ENCODE measurements around the gene HDGFL2.

Gene HDGFL2

DNA sequence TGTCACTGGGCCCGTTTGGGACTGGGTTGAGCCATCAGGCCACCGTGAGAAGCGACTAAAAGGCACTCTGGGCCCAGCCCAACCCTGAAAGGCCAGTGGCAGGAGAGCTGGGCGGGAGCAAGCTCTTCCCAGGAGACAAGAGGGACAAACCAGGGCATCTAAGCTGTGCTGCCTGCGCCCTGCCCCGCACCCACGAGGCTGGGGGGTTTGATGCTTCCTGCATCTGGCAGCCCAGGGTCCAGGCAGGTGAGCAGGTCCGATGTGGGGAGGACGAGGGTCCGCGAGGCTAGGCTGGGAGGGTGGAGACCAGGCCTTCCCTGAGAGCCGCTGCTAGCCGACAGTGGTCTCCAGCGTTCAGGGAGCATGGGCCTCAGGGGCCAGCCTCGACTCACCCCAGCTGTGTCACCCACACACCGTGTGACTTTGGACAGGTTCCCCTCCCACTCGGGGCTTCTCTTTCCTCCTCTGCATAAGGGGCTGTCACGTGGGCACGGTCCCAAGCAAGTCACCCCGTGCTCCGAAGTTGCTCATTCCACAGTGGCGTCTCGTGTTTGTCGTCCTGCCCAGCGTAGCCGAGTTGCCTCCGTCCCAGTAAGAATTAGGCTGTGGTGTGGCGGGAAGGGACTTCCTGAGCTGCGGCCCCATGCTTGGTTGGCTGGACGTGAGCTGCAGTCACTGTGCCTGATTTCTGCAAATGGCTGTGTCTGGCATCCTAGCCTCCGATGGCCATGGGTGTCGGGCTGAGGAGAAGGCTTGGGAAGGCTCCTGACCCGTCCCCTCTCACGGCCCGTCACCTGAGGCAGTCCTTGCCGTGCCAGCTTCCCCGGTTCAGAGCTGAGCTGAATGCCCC is 30.4 kb downstream of the HDGFL2 start:
- Histone ChIP-seq H3K79me2 (ENCODE audit: control insufficient read depth, insufficient read depth, low read length) (no peaks in the 10 kb centered on the region), H4K8ac (ENCODE audit: low read depth, low read length) (no peak overlapping the region), H3K18ac (ENCODE audit: low read length) (no peak overlapping the region), H3K4me1 (ENCODE audit: control insufficient read depth, low read depth, low read length) (no peaks in the 10 kb centered on the region), H2AK5ac (ENCODE audit: low read length) (no peak overlapping the region), H2BK15ac (replicated peaks; ENCODE audit: low read depth) (no peak overlapping the region), H3K27me3 (ENCODE audit: insufficient read depth, low read length, poor library complexity) (no peaks in the 10 kb centered on the region), H3K27ac (ENCODE audit: low read depth, low read length) (no peak overlapping the region), H3K56ac (ENCODE audit: low read length) (no peak overlapping the region), H3K4me2 (ENCODE audit: low read length) (no peak overlapping the region), H3K79me1 (ENCODE audit: low read length) (no peaks in the 10 kb centered on the region), H3K4ac (ENCODE audit: low read depth, low read length) (no peak overlapping the region), H3K4me3 (ENCODE audit: low read length) (no peak overlapping the region), H3K36me3 (ENCODE audit: control insufficient read depth, insufficient read depth, low read length) (peaks cover 10% of the 10 kb centered on the region), H3K23ac (ENCODE audit: low read length) (no peak overlapping the region), H2BK5ac (ENCODE audit: low read length) (no peak overlapping the region), H4K5ac (ENCODE audit: low read length) (no peak overlapping the region), H3K9ac (ENCODE audit: low read length) (no peak overlapping the region), H2BK120ac (ENCODE audit: low read depth, low read length) (no peak overlapping the region)
- no CpG with 5 or more reads among the region's 37 CpGs for WGBS (ENCODE audit: extremely low coverage, insufficient coverage, low lambda C conversion rate)
- DNase-seq: no peak

DNA sequence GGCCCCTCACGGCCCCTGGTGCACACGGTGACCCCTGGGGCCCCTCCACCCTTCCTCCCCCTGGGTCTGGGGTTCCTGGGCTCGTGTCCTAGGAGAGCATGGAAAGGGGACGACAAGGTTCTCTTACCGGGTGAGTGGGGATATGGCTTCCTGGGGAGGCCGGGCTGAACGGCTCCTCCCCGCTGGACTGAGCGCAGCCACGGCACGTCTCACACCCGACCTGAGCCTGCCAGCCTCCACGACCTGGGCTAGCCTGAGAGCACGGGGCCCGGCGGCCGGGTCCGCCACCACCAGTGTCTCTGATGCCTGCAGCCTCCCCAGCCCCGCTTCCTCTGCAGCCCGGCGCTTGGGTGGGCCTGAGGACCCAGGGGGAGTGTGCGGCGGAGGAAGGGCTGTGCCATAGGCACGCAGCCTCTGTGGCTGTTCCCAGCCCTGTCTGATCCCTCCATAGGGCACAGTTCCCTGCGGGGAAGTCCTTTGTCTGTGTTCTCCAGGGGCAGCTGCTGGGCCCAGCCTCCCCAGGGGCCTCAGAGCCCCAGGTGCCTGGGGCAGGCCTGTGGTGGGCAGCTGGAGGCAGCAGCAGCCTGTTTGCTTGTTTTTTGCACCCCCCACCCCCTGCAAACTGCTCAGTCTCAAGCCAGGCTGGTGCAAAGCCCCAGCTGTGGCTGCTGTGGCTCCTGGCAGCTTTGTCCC is 31.2 kb downstream of the HDGFL2 start:
- Histone ChIP-seq H4K8ac (ENCODE audit: low read depth, low read length) (no peak overlapping the region), H3K79me2 (ENCODE audit: control insufficient read depth, insufficient read depth, low read length) (no peaks in the 10 kb centered on the region), H3K9ac (ENCODE audit: low read length) (no peak overlapping the region), H2BK5ac (ENCODE audit: low read length) (no peak overlapping the region), H3K18ac (ENCODE audit: low read length) (no peak overlapping the region), H3K4me1 (ENCODE audit: control insufficient read depth, low read depth, low read length) (no peaks in the 10 kb centered on the region), H3K4me3 (ENCODE audit: low read length) (no peak overlapping the region), H3K23ac (ENCODE audit: low read length) (no peak overlapping the region), H2BK120ac (ENCODE audit: low read depth, low read length) (no peak overlapping the region), H3K56ac (ENCODE audit: low read length) (no peak overlapping the region), H3K36me3 (ENCODE audit: control insufficient read depth, insufficient read depth, low read length) (peaks cover 8% of the 10 kb centered on the region), H4K5ac (ENCODE audit: low read length) (no peak overlapping the region), H3K27me3 (ENCODE audit: insufficient read depth, low read length, poor library complexity) (no peaks in the 10 kb centered on the region), H3K79me1 (ENCODE audit: low read length) (no peaks in the 10 kb centered on the region), H3K4me2 (ENCODE audit: low read length) (no peak overlapping the region), H3K4ac (ENCODE audit: low read depth, low read length) (no peak overlapping the region), H2BK15ac (replicated peaks; ENCODE audit: low read depth) (no peak overlapping the region), H2AK5ac (ENCODE audit: low read length) (no peak overlapping the region), H3K27ac (ENCODE audit: low read depth, low read length) (no peak overlapping the region)
- no CpG with 5 or more reads among the region's 25 CpGs for WGBS (ENCODE audit: extremely low coverage, insufficient coverage, low lambda C conversion rate)
- no peak for DNase-seq

DNA sequence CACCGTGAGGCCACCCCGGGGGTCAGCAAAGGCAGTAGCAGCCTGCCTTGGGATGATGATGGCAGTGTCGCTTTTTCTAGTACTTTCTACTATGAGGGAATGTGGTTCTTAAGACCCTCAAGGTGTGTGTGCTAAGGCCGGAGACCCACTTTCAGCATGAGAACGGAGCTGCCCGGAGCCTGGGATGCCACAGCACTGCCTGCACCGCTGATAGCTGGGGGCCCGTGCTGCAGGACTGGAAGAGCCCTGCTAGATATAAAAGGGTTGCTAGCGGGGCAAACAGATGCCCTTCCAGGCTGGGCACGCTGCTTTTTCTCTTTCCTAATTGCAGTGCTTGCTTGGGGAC is 31.7 kb downstream of the HDGFL2 start:
- Histone ChIP-seq H2BK120ac (ENCODE audit: low read depth, low read length) (no peak overlapping the region), H3K4me3 (ENCODE audit: low read length) (no peak overlapping the region), H3K56ac (ENCODE audit: low read length) (no peak overlapping the region), H2BK5ac (ENCODE audit: low read length) (no peak overlapping the region), H3K79me1 (ENCODE audit: low read length) (no peaks in the 10 kb centered on the region), H2AK5ac (ENCODE audit: low read length) (no peak overlapping the region), H3K9ac (ENCODE audit: low read length) (no peak overlapping the region), H3K36me3 (ENCODE audit: control insufficient read depth, insufficient read depth, low read length) (peaks cover 8% of the 10 kb centered on the region), H4K5ac (ENCODE audit: low read length) (no peak overlapping the region), H3K4me1 (ENCODE audit: control insufficient read depth, low read depth, low read length) (no peaks in the 10 kb centered on the region), H3K4ac (ENCODE audit: low read depth, low read length) (no peak overlapping the region), H3K27me3 (ENCODE audit: insufficient read depth, low read length, poor library complexity) (no peaks in the 10 kb centered on the region), H4K8ac (ENCODE audit: low read depth, low read length) (no peak overlapping the region), H3K18ac (ENCODE audit: low read length) (no peak overlapping the region), H3K27ac (ENCODE audit: low read depth, low read length) (no peak overlapping the region), H3K23ac (ENCODE audit: low read length) (no peak overlapping the region), H3K79me2 (ENCODE audit: control insufficient read depth, insufficient read depth, low read length) (no peaks in the 10 kb centered on the region), H2BK15ac (replicated peaks; ENCODE audit: low read depth) (no peak overlapping the region), H3K4me2 (ENCODE audit: low read length) (no peak overlapping the region)
- no peak for DNase-seq
- no CpG with 5 or more reads among the region's 10 CpGs for WGBS (ENCODE audit: extremely low coverage, insufficient coverage, low lambda C conversion rate)

DNA sequence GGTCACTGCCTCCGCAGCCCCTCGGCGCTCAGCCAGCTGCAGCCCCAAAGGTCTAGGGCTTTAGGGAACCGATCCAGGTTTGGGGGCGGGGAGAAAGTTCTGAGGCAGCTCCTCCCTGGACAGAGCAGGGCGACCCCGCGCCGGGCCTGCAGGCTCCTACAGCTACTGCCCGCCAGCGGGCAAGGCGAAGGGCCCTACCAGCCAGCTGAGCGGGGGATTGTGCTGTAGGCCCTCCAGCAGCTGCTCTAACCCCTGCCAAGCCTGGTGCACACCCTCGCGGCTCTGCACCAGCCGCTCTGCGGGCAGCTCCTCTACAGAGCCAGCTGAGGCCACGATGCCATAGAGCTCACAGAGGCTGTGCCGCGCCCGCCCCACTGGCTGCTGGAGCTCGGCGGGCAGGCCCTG is 32.2 kb downstream of the HDGFL2 start:
- no peak overlapping the region for H3K27ac ChIP-seq (ENCODE audit: low read depth, low read length)

DNA sequence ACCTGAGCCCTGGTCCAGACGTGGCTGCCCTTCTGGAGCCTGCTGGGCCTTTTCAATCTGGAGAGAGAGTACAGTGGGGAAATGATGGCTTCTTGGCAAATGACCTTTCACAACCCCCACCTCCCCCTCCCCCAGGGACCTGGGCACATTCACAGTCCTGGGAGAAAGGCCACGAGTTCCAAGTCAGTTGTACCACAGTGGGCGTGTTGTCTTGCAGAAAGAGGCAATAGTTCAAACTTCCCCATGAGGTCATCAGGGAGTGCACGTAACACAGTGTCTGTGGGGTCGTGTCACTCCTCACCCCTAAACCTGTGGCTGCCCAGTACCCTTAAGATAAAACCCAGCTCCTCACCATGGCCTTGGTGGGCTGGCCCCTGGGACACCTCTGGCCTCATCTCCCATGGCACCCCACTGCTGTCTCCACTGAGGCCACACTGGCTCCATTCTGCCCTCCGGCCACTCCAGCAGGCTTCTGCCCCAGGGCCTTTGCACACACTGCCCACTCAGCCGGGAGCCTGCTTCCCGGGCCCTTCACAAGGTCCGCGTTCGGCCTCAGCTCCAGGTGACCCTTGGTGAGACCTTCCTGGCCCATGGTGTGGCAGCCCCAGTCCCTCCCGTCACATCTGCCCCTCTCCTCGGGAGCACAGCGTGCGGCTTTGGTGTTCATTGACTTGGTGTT is 32.9 kb downstream of the HDGFL2 start:
- no peak overlapping the region for H3K9ac ChIP-seq (ENCODE audit: low read length)
- H3K79me1 ChIP-seq (ENCODE audit: low read length): no peaks in the 10 kb centered on the region
- H3K36me3 ChIP-seq (ENCODE audit: control insufficient read depth, insufficient read depth, low read length): peaks cover 8% of the 10 kb centered on the region
- no peak overlapping the region for H3K4me2 ChIP-seq (ENCODE audit: low read length)
- no peak overlapping the region for H3K23ac ChIP-seq (ENCODE audit: low read length)
- no peak overlapping the region for H3K27ac ChIP-seq (ENCODE audit: low read depth, low read length)
- no peak overlapping the region for H2BK15ac ChIP-seq (replicated peaks; ENCODE audit: low read depth)
- H3K18ac ChIP-seq (ENCODE audit: low read length): no peak overlapping the region
- H3K56ac ChIP-seq (ENCODE audit: low read length): no peak overlapping the region
- WGBS (ENCODE audit: extremely low coverage, insufficient coverage, low lambda C conversion rate): no CpG with 5 or more reads among the region's 15 CpGs
- H2AK5ac ChIP-seq (ENCODE audit: low read length): no peak overlapping the region
- no peak overlapping the region for H4K8ac ChIP-seq (ENCODE audit: low read depth, low read length)
- no peaks in the 10 kb centered on the region for H3K4me1 ChIP-seq (ENCODE audit: control insufficient read depth, low read depth, low read length)
- H4K5ac ChIP-seq (ENCODE audit: low read length): no peak overlapping the region
- no peaks in the 10 kb centered on the region for H3K27me3 ChIP-seq (ENCODE audit: insufficient read depth, low read length, poor library complexity)
- H3K4me3 ChIP-seq (ENCODE audit: low read length): no peak overlapping the region
- H2BK120ac ChIP-seq (ENCODE audit: low read depth, low read length): no peak overlapping the region
- no peak for DNase-seq
- H3K79me2 ChIP-seq (ENCODE audit: control insufficient read depth, insufficient read depth, low read length): no peaks in the 10 kb centered on the region
- no peak overlapping the region for H3K4ac ChIP-seq (ENCODE audit: low read depth, low read length)
- H2BK5ac ChIP-seq (ENCODE audit: low read length): no peak overlapping the region

More for the DNA sequence above, 32.2 kb downstream of the HDGFL2 start:
- no peak overlapping the region for H3K23ac ChIP-seq (ENCODE audit: low read length)
- no peaks in the 10 kb centered on the region for H3K79me1 ChIP-seq (ENCODE audit: low read length)
- H3K18ac ChIP-seq (ENCODE audit: low read length): no peak overlapping the region
- no peak overlapping the region for H2BK120ac ChIP-seq (ENCODE audit: low read depth, low read length)
- H3K79me2 ChIP-seq (ENCODE audit: control insufficient read depth, insufficient read depth, low read length): no peaks in the 10 kb centered on the region
- H2AK5ac ChIP-seq (ENCODE audit: low read length): no peak overlapping the region
- H3K4me1 ChIP-seq (ENCODE audit: control insufficient read depth, low read depth, low read length): no peaks in the 10 kb centered on the region
- H2BK5ac ChIP-seq (ENCODE audit: low read length): no peak overlapping the region
- H3K56ac ChIP-seq (ENCODE audit: low read length): no peak overlapping the region
- no peaks in the 10 kb centered on the region for H3K27me3 ChIP-seq (ENCODE audit: insufficient read depth, low read length, poor library complexity)
- no peak overlapping the region for H3K4me2 ChIP-seq (ENCODE audit: low read length)
- DNase-seq: no peak
- WGBS (ENCODE audit: extremely low coverage, insufficient coverage, low lambda C conversion rate): no CpG with 5 or more reads among the region's 23 CpGs
- no peak overlapping the region for H2BK15ac ChIP-seq (replicated peaks; ENCODE audit: low read depth)
- H3K9ac ChIP-seq (ENCODE audit: low read length): no peak overlapping the region
- H3K36me3 ChIP-seq (ENCODE audit: control insufficient read depth, insufficient read depth, low read length): peaks cover 8% of the 10 kb centered on the region
- H4K5ac ChIP-seq (ENCODE audit: low read length): no peak overlapping the region
- H4K8ac ChIP-seq (ENCODE audit: low read depth, low read length): no peak overlapping the region
- H3K4ac ChIP-seq (ENCODE audit: low read depth, low read length): no peak overlapping the region
- H3K4me3 ChIP-seq (ENCODE audit: low read length): no peak overlapping the region

Data from mesendoderm (in vitro differentiated cells).